Measurements from ENCODE around the gene FGGY.

The FGGY gene

DNA sequence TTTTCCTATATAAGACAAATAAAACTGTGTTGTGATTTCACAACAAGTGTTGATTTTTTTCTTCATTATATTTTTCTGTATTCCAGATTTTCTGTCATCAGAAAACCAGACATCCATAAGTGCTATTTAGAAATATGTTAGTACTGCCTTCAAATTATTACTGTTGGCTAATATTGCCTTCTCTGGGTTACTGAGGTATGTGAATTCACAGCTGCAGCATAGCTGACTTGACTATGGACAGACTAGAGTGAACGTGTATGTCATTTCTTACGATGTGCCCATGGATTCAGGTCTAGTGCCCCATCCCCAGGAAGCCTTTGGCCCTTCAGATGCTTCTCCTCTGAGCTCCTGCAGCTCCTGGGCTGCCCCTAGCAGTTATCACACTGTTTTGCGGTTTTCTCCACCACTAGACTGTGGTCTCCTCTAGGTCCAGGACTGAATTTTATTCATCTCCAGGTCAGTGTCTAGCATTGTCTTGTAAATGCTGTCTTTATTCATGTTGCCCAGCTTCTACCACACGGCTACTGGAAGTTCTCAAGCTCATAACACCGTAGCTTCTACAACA is 118.5 kb downstream of the FGGY start:
- Mint-ChIP-seq H3K36me3 (no peaks in the 10 kb centered on the region), H3K27me3 (no peaks in the 10 kb centered on the region), H3K4me1 (no peaks in the 10 kb centered on the region), H3K27ac (no peak overlapping the region), H3K9me3 (no peaks in the 10 kb centered on the region), H3K4me3 (no peak overlapping the region)

DNA sequence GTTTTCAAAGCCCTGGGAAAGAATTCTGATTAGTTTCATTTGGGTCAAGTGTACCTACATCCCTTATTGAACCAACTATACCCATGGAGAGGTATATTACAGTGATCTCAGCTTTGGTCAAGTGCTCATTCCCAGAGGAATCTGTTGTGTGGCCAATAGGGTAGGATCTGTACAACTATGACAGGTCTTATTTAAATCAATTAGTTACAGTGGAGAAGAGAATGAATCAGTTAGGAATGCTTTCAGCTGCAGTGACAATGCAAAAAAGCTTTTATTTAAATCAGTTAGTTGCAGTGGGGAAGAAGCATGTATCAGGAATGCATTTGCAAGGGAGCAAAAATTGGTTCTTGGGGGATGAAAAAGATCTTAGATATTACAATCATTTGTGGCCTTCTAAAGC is 119.0 kb downstream of the FGGY start:
- Mint-ChIP-seq H3K36me3 (no peaks in the 10 kb centered on the region), H3K27ac (no peak overlapping the region), H3K4me1 (no peaks in the 10 kb centered on the region), H3K27me3 (no peaks in the 10 kb centered on the region), H3K4me3 (no peak overlapping the region), H3K9me3 (no peaks in the 10 kb centered on the region)

DNA sequence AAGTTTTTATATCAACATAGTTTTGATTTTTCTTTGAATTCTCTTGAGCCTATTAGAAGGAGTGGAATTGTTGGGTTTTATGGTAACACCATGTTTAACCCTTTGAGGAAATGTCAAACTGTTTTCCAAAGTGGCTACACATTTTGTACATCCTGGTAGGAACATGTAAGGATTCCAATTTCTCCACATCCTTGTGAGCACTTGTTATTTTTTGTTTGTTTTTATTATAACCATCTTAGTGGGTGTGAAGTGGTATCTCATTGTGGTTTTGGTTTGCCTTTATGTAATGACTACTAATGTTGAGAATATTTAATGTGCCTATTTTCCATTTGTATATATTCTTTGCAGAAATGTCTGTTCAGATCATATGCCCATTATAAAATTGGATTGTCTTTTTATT is 120.5 kb downstream of the FGGY start:
- H3K4me3 Mint-ChIP-seq: no peak overlapping the region
- H3K27ac Mint-ChIP-seq: no peak overlapping the region
- no peaks in the 10 kb centered on the region for H3K4me1 Mint-ChIP-seq
- H3K9me3 Mint-ChIP-seq: no peaks in the 10 kb centered on the region
- H3K27me3 Mint-ChIP-seq: no peaks in the 10 kb centered on the region
- no peaks in the 10 kb centered on the region for H3K36me3 Mint-ChIP-seq

DNA sequence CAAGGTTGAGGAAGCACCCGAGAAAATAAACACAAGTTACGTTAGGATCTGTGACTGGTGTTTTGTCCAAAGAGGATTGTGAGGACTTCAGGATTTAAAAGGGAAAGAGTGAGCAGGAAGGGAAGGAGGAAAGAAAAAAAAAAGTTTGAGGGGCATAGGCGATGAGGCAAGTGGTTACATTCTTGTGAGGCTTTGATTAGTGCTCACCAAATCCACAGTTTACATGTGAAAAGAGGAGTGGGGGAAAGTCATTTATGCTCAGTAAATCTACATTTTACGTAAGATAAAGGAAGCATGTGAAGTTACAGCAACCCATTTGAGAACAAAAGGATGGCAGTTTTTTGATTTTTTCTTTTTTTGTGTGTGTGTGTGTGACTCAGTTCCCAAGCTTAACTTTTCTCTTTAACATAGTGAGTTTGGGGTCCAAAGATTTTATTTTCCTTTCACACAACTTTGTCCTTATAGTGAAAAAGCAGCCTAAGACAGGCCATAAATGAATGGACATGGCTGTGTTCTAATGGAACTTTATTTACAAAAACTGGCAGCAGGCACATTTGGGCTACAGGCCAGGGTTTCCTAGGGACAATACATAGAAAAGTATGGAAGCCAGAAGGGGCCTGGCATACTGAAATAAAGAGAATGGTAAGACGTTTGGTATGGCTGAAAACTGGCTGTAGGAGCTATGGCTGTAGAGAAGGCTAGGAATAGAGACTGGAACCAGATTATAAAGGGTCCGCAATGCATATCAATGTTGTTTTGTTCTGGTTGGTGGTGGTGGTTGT is 121.7 kb downstream of the FGGY start:
- H3K27me3 Mint-ChIP-seq: no peaks in the 10 kb centered on the region
- no peaks in the 10 kb centered on the region for H3K9me3 Mint-ChIP-seq
- H3K4me3 Mint-ChIP-seq: no peak overlapping the region
- H3K4me1 Mint-ChIP-seq: no peaks in the 10 kb centered on the region
- H3K36me3 Mint-ChIP-seq: no peaks in the 10 kb centered on the region
- no peak overlapping the region for H3K27ac Mint-ChIP-seq

GRCh38 chr1:59419361-59420140 is 122.7 kb downstream of the FGGY start:
- Mint-ChIP-seq H3K27me3 (no peaks in the 10 kb centered on the region), H3K4me1 (no peaks in the 10 kb centered on the region), H3K27ac (no peak overlapping the region)

GRCh38 chr1:59421232-59421920 is 124.5 kb downstream of the FGGY start:
- Mint-ChIP-seq H3K4me3 (no peak overlapping the region), H3K4me1 (no peaks in the 10 kb centered on the region), H3K9me3 (no peaks in the 10 kb centered on the region), H3K27me3 (no peaks in the 10 kb centered on the region), H3K27ac (no peak overlapping the region), H3K36me3 (no peaks in the 10 kb centered on the region)

More at GRCh38 chr1:59419361-59420140, 122.7 kb downstream of the FGGY start:
- Mint-ChIP-seq H3K36me3 (no peaks in the 10 kb centered on the region), H3K9me3 (no peaks in the 10 kb centered on the region), H3K4me3 (no peak overlapping the region)

DNA sequence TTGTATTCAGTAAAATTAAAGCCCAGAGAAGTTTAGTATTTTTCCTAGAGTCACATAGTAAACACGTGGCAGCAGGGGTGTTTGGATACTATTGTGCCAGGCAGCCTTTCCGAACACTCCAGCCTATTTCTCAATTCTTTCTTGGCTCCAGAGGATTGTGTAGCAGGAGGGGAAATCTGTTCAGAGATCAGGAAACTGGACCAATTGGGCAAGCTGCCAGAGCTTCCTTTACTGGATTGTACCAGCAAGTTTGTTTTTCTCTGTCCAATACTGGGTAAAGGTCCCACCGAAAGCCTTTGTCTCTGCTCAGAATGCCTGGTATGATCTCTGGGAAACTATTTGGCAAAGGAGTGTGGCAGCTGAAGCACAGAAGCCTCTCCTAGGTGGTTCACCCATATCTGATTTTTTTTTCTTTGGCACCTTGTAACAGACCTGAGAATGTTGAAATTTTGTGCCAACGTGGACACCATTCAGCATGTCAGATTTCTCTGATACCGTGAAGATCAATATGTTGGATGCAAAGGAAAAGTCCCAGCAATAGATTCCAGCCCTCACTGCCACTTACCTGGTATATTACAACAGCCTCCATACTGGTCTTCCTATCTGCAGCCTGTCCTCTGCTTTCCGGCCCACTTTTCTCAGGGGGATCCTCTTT is 126.2 kb downstream of the FGGY start:
- no peaks in the 10 kb centered on the region for H3K9me3 Mint-ChIP-seq
- no peaks in the 10 kb centered on the region for H3K4me1 Mint-ChIP-seq
- H3K4me3 Mint-ChIP-seq: no peak overlapping the region

GRCh38 chr1:59427155-59427554 is 130.3 kb downstream of the FGGY start:
- Mint-ChIP-seq H3K27me3 (no peaks in the 10 kb centered on the region), H3K36me3 (peaks cover 3% of the 10 kb centered on the region), H3K27ac (no peak overlapping the region), H3K4me1 (no peaks in the 10 kb centered on the region), H3K9me3 (no peaks in the 10 kb centered on the region), H3K4me3 (no peak overlapping the region)

More for the DNA sequence above, 126.2 kb downstream of the FGGY start:
- H3K27ac Mint-ChIP-seq: no peak overlapping the region
- no peaks in the 10 kb centered on the region for H3K27me3 Mint-ChIP-seq
- no peaks in the 10 kb centered on the region for H3K36me3 Mint-ChIP-seq

DNA sequence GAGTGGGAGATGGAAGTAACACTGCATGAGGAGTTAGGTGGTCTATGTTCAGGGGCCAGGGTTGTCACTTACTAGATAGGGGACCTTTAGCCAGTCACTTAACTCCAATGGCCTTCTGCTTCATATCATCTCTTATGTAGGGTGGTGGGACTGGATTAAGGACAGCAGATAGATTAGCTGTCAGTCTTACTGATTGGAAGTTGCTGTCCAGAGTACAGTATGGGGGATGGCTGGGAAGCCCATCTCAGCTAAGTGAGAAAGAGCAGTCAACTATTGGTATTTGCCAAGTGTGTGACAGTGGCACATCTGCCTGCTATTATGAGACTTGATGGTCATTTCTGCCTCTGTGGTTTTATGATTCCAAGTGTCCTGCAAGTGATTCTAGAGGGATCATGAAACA is 130.9 kb downstream of the FGGY start:
- Mint-ChIP-seq H3K4me1 (peaks cover 3% of the 10 kb centered on the region), H3K27me3 (no peaks in the 10 kb centered on the region), H3K4me3 (no peak overlapping the region), H3K27ac (no peak overlapping the region), H3K9me3 (no peaks in the 10 kb centered on the region), H3K36me3 (peaks cover 3% of the 10 kb centered on the region)

DNA sequence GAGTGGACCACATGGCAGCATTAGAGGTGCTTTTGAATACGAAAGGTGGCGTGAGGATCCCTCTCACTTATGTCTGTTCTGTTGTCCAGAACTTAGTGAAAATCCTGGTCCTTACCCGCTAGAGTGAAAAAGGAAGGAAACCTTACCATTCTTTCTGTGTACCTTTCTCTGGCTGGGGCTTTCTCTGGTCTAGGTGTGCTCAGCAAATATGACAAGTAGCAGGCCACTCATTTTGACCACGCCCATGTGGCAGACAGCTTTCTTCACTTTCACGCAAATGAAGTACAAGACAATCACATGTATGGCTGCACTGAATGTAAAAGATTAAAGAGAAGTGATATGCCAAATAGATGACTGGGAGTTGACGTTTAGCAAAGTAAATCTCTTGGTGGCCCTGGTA is 131.9 kb downstream of the FGGY start:
- H3K4me1 Mint-ChIP-seq: peaks cover 3% of the 10 kb centered on the region
- H3K27me3 Mint-ChIP-seq: no peaks in the 10 kb centered on the region
- H3K4me3 Mint-ChIP-seq: no peak overlapping the region
- H3K9me3 Mint-ChIP-seq: no peaks in the 10 kb centered on the region
- H3K36me3 Mint-ChIP-seq: peaks cover 3% of the 10 kb centered on the region
- H3K27ac Mint-ChIP-seq: no peak overlapping the region

DNA sequence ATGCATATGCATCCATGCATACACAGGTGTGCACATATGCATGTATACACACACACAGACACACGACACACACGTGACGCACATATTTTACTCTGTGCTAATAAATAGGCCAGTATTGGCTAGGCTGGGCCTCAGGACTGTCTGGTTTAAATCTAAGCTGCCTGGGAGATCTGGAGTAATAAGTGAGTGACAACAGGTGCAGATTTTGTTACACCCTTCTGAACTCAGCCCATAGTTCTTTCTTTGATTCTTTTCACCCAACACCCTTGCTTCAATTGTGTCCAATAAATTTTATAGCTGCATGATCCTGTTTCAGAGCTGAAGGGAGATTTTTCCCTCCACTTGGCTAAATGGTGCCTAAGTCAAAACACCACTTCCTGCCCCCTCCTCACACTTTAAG is 132.8 kb downstream of the FGGY start:
- H3K4me3 Mint-ChIP-seq: no peak overlapping the region
- H3K27ac Mint-ChIP-seq: no peak overlapping the region

GRCh38 chr1:59431566-59432294 is 134.8 kb downstream of the FGGY start:
- no peak overlapping the region for H3K27ac Mint-ChIP-seq
- H3K9me3 Mint-ChIP-seq: no peaks in the 10 kb centered on the region
- peaks cover 3% of the 10 kb centered on the region for H3K36me3 Mint-ChIP-seq
- H3K4me3 Mint-ChIP-seq: no peak overlapping the region
- peaks cover 3% of the 10 kb centered on the region for H3K4me1 Mint-ChIP-seq
- H3K27me3 Mint-ChIP-seq: no peaks in the 10 kb centered on the region

More for the DNA sequence above, 132.8 kb downstream of the FGGY start:
- Mint-ChIP-seq H3K36me3 (peaks cover 3% of the 10 kb centered on the region), H3K4me1 (peaks cover 3% of the 10 kb centered on the region), H3K9me3 (no peaks in the 10 kb centered on the region), H3K27me3 (no peaks in the 10 kb centered on the region)

GRCh38 chr1:59432531-59433439 is 135.9 kb downstream of the FGGY start:
- no peaks in the 10 kb centered on the region for H3K9me3 Mint-ChIP-seq
- no peak overlapping the region for H3K4me3 Mint-ChIP-seq
- H3K27me3 Mint-ChIP-seq: no peaks in the 10 kb centered on the region
- H3K4me1 Mint-ChIP-seq: peaks cover 3% of the 10 kb centered on the region
- H3K27ac Mint-ChIP-seq: no peak overlapping the region
- peaks cover 3% of the 10 kb centered on the region for H3K36me3 Mint-ChIP-seq

GRCh38 chr1:59433440-59433813 is 136.5 kb downstream of the FGGY start:
- Mint-ChIP-seq H3K4me3 (no peak overlapping the region), H3K27me3 (no peaks in the 10 kb centered on the region), H3K27ac (no peak overlapping the region), H3K9me3 (no peaks in the 10 kb centered on the region), H3K36me3 (peaks cover 3% of the 10 kb centered on the region), H3K4me1 (peaks cover 3% of the 10 kb centered on the region)

All from activated naive CD4-positive, alpha-beta T cell treated with anti-CD3 and anti-CD28 coated beads, Interleukin-2, amount 50 U/mL, for 24 hours (primary cell).